Dedifferentiated amniotic fluid mesenchymal stem cell (primary cell): ENCODE results near the gene SARS1.
"Not testable (repeated sequence)": the region's sequence is repeated elsewhere in the genome, so short reads cannot be mapped to it uniquely, and the experiment has no call there.

ENCODE experiments used
- DNase-seq: peaks from one replicate; pipeline ENCODE4 v3.0.0-alpha.2; 2016; ENCODE audit errors: extremely low spot score

SARS1 gene, protein sequence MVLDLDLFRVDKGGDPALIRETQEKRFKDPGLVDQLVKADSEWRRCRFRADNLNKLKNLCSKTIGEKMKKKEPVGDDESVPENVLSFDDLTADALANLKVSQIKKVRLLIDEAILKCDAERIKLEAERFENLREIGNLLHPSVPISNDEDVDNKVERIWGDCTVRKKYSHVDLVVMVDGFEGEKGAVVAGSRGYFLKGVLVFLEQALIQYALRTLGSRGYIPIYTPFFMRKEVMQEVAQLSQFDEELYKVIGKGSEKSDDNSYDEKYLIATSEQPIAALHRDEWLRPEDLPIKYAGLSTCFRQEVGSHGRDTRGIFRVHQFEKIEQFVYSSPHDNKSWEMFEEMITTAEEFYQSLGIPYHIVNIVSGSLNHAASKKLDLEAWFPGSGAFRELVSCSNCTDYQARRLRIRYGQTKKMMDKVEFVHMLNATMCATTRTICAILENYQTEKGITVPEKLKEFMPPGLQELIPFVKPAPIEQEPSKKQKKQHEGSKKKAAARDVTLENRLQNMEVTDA

DNA sequence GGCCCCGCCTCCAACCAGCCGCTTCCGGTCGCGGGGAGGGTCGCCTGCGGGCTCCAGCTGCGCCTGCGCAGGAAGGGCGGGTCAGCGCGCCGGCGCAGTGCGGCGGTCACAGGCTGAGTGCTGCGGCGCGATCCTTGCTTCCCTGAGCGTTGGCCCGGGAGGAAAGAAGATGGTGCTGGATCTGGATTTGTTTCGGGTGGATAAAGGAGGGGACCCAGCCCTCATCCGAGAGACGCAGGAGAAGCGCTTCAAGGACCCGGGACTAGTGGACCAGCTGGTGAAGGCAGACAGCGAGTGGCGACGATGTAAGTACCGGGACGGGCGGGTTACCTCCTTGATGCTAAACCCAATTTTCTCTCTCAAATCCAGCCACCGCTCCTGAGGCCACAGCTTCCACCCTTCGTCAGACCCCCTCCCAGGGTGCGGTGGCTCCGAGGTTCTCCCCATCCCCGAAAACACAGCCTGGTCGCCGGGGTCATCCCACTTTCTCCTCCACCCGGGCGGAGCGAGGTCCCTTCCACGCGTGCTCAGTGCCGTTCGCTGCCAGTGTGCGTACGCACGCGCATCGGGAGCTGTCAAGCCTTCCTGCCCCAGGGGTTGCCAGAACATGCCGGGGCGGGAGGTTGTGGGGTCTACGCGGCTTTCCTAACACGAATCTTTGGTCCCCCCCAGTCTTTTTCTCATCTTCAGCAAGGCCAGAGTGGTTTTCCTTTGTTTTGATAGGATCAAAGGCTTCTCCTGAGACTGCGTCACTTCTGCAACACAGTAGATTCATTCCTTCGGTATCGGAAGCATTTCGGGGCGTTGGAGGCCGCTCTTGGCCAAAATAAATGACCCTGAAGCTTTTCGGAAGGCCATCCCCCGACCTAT is at the start of gene SARS1:
TSS of gene SARS1 (plus strand) at position 95 of the 870 bp plus-strand sequence. CDS start at position 170, 75 bp downstream.
- DNase-seq, result peak; percentile 76

- no peak for DNase-seq
Measured at GRCh38 chr1:109164538-109164937, 49.2 kb upstream of the SARS1 start.

- no peak for DNase-seq
Measured at GRCh38 chr1:109167001-109167506, 46.7 kb upstream of the SARS1 start.

DNA sequence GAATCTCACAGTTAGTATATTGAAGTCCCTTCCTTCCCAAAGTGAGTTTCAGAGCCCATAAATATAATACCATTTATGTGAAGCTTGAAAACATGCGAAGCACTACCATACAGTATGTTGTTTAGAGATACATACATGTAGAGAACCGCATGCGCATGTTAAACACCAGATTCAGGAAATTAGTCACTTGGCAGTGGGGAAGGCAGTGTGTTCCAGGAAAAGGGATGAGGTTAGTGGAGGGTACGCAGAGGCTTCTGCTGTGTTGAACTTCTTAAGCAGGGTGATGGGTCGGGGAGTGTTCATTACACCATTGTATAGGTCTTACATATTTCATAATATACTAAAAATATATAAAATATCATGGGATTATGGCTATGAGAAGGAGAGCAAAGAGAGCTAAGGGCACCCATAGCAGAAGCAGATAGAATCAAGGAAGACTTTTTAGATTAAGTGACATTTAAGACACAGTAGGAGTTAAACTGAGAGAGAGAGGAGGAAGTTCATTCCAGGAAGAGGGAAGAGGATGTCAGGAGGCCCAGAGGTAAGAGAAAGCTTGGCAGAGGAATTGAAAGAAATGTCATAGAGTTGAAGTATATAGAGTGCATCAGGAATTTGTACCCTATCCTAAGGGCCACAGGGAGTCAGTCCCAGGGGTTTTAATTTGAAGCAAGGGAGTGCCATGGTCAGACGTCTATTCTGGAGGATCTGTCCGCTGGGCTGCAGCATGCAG is 43.5 kb upstream of the SARS1 start:
- DNase-seq, result no peak

GRCh38 chr1:109171646-109172045 is 42.1 kb upstream of the SARS1 start:
- no peak for DNase-seq

DNA sequence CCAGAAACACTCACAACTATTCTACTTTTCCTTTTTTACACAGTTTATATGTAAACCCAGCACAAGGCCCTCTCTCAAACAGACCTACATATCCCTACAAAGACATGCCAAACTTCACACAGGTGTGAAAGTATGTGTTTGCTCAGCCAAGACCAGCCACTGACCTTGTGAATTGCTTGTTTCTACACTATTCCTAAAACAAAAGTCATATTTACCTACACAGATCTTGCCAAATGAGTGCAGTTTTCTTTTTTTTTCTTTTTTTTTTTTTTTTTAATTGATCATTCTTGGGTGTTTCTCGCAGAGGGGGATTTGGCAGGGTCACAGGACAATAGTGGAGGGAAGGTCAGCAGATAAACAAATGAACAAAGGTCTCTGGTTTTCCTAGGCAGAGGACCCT is 37.4 kb upstream of the SARS1 start:
- DNase-seq, result not testable (repeated sequence)

GRCh38 chr1:109180715-109181084 is 33.0 kb upstream of the SARS1 start:
- DNase-seq, result not testable (repeated sequence)

DNA sequence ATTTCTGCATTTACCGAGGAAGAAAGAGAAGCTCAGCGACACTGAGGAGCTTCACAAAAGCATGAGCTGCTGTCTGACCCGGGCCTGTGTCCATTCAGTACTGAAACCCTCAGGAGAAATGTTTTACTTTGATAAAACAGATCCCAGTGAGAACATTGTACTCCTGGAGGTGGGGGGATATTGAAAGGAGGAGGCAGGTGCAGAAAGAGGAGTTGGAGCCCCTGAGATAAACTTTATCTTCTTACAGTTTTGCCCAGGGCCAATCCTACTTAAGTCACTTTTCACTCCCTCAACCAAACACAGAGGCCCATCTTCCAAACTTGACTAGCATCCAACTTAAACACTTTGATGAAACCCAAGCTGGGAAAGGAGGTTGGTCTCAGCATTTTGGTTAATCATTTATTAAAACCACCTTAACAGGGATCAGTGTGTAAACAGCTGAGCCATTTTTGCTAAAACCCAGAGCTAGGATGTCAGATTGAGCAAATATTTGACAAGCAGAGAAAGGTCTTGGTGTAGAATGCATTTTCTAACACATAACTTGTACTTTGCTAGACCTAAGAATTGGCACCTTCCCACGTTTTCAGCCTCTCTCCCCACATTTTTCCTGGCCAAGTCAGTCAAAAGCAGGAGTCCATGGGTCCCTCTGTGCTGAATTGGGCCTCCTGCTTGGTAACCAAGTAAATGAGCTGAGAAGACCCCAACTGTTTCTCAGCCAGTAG is 32.5 kb upstream of the SARS1 start:
- peak; percentile 36 for DNase-seq

DNA sequence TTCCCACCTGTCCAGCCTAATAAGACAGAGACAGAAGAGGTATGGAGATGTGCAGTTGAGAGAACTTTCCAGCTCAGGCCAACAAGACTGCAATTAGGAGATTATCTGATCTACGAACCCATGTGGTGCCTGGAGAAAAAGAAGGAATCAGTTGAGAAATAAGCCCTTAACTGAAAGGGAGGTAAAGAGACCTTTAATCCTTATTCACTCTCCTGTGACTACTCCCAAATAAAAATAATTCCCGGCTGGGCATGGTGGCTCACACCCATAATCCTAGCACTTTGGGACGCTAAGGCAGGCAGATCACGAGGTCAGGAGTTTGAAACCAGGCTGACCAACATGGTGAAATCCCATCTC is 31.9 kb upstream of the SARS1 start:
- no peak for DNase-seq

DNA sequence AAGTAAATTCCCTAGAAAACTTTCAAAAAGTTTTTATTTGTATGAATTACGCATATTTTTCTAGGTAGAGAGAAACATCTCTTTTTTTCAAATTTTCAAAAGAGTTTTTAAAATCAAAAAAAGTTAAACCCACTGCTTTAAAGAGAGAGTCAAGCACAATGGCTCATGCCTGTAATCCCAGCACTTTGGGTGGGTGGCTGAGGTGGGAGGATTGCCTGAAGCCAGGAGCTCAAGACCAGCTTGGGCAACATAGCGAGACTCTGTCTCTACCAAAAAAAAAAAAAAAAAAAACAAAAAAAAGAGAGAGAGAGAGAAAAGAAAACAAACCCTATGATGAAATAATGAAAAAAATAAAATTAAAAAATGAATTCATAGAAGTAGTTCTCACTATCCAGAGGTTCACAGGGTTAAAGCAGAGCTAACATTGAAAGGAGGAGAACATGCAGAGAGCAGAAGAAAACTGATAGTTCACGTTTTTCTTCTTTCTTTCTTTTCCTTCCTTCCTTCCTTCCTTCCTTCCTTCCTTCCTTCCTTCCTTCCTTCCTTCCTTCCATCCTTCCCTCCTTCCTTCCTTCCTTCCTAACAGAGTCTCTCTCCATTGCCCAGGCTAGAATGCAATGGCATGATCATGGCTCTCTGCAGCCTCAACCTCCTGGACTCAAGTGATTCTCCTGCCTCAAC is 30.5 kb upstream of the SARS1 start:
- DNase-seq, result no peak

- no peak for DNase-seq
Measured at GRCh38 chr1:109184687-109185086, 29.0 kb upstream of the SARS1 start.

GRCh38 chr1:109185357-109185756 is 28.4 kb upstream of the SARS1 start:
- no peak for DNase-seq

GRCh38 chr1:109185990-109186732 is 27.6 kb upstream of the SARS1 start:
- no peak for DNase-seq

- DNase-seq, result no peak
Measured at GRCh38 chr1:109186733-109187086, 27.0 kb upstream of the SARS1 start.

DNA sequence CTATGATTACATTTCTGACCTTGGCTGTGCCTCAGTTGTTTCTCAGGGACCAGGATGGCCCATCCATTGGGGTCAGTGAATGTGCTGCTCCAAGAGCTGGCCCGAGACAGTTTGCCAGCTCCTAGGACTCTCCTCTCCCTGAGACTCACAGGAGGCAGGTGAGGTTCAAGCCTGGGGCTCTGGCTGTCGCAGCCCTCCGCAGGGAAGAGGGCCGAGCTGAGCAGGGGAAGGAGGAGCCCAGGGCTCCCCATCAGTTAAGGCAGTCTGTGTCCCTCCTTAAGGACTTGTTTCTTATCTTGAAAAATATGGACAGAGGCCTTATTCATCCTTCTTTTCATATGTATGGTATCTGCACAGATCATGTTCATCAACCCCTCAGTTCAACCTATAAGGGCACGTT is 26.6 kb upstream of the SARS1 start:
- DNase-seq, result no peak

GRCh38 chr1:109188200-109188599 is 25.5 kb upstream of the SARS1 start:
- no peak for DNase-seq

- no peak for DNase-seq
Measured at GRCh38 chr1:109188781-109189180, 24.9 kb upstream of the SARS1 start.

- DNase-seq, result no peak
Measured at GRCh38 chr1:109190189-109190588, 23.5 kb upstream of the SARS1 start.

DNA sequence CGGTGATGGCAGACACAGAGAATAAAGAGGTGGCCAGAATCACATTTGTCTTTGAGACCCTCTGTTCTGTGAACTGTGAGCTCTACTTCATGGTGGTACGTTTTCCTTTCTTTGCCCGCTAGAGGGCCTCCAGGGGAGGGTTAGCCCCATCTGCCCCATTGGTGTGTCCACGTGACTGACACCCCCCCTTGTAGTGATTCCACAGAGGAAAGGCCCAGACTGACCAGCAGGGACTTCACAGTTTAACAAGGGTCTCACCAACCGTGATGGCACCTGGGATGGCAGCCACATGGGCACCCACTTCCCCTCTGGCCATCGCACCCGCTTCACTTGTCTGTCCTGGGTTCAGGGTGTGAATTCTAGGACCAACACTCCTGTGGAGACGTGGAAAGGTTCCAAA is 22.3 kb upstream of the SARS1 start:
- DNase-seq, result no peak

- no peak for DNase-seq
Measured at GRCh38 chr1:109191891-109192290, 21.8 kb upstream of the SARS1 start.
